Omental fat pad (tissue), 4 donors: ENCODE results near the gene DCLK1. TPM values are rescaled to one million over a fixed set of nuclear protein-coding genes. Genes with fewer than 3 reads are reported as not detected.

Experiments used
- ATAC-seq: fragments of 150-250 bp; one replicate; pipeline ENCODE4 v1.9.1; 2016; ENCODE audit warnings: mild to moderate bottlenecking, moderate library complexity; ENCODE audit not compliant: low FRiP score
- DNase-seq: peaks from one replicate; pipeline ENCODE4 v3.0.0-alpha.2; 2019; ENCODE audit warnings: low spot score
- total RNA-seq, 4 donors: library from RNA; depleted of rRNA; stranded (reverse); fragments of >200 nt; gene quantifications; one replicate each; pipeline ENCODE4 v1.1.0, GENCODE V29; 2016
- TF ChIP-seq, protein P1 (sequence below), 3 donors: fragments of 450-650 bp; IDR thresholded peaks; one replicate each; pipeline ENCODE4 v1.5.1; 2016 to 2017; ENCODE audit warnings: antibody characterized with exemption in 3 of 3, mild to moderate bottlenecking in 3 of 3, moderate library complexity in 2 of 3

The DCLK1 gene
- total RNA-seq, 4 donors from 2014 or later = 13.9 to 206 (median 30.5) TPM

DNA sequence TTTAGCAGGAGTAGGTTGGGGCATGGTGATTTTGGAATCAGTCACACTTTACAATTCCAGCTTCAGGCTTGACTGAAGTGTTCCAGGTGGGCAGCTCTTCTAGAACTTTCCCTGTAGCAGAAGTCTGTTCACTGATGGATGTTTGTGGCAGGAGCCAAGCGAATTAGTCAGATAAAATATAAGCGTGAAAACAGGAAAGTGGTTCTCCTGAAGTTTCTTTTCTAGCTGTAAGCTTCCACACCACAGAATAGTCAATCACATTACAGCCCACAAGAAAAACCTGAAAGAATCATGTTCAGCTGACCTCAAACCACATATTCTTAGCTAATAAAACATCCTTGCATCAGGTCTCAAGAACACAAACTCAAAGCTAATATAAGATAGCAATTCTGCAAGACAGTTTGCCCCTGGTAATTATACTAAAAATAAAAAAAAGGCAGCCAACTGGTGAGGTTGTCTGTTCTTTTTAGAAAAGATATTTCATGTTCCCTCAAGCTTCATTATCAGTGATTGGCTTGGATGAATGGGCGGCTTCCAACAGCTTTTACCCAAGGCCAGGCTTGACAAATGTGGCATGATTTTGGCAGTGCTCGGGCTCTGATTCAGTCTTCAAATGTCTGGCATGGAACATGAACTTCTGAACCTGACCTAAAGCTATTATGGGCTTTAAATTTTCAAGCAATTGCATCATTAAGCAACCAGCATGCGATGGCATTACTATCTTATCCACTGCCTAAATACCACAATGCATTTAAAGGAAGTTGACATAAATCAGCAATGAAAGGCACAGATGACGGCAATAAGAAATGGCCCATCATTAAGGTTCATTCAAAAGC lies 136.8 kb downstream of the DCLK1 start:
- TF ChIP-seq, protein P1, sequence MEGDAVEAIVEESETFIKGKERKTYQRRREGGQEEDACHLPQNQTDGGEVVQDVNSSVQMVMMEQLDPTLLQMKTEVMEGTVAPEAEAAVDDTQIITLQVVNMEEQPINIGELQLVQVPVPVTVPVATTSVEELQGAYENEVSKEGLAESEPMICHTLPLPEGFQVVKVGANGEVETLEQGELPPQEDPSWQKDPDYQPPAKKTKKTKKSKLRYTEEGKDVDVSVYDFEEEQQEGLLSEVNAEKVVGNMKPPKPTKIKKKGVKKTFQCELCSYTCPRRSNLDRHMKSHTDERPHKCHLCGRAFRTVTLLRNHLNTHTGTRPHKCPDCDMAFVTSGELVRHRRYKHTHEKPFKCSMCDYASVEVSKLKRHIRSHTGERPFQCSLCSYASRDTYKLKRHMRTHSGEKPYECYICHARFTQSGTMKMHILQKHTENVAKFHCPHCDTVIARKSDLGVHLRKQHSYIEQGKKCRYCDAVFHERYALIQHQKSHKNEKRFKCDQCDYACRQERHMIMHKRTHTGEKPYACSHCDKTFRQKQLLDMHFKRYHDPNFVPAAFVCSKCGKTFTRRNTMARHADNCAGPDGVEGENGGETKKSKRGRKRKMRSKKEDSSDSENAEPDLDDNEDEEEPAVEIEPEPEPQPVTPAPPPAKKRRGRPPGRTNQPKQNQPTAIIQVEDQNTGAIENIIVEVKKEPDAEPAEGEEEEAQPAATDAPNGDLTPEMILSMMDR (IDR thresholded peaks at IDR 0.05) = no peak
- DNase-seq (no peak), ATAC-seq (peak; percentile 93)

DNA sequence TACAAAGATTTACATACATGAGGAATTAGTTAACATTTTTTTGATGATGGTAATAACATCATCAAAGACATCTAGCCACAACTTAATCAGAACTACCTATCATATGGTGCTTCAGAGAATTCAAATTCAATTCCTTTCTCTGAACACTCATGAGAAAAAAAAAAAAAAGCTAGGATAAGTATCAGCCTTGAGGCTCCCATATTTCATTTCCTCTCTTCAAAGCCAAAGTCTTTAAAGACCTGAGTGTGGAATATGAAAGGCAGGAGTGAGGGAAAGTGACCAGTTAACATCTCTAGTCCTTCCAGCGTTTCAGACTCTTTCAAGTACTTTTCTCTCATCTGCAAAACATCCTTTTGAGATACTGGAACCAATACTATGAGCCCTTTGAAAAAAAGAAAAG lies 137.5 kb downstream of the DCLK1 start:
- TF ChIP-seq, protein P1 (IDR thresholded peaks at IDR 0.05) = no peak
- ATAC-seq (no peak), DNase-seq (no peak)

DNA sequence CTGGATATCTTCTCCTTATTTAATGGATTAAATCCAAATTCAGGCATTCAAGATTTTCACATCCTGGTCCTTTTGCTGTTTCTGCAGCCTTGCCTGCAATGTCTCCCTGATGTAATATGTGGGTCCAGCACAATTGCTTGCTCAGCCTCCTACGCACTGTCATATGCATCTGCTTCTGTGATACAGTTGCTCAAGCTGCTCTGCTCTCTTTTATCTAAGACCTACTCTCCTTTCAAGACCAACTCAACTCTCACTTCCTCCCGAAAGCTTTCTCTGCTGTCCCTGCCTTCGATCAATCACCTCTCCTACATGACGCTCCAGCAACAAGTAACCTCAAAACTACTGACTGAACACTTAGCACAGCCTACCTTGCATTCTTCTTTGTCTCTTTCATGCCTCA lies 138.2 kb downstream of the DCLK1 start:
- ATAC-seq (no peak), DNase-seq (no peak)
- TF ChIP-seq, protein P1 (IDR thresholded peaks at IDR 0.05) = no peak

DNA sequence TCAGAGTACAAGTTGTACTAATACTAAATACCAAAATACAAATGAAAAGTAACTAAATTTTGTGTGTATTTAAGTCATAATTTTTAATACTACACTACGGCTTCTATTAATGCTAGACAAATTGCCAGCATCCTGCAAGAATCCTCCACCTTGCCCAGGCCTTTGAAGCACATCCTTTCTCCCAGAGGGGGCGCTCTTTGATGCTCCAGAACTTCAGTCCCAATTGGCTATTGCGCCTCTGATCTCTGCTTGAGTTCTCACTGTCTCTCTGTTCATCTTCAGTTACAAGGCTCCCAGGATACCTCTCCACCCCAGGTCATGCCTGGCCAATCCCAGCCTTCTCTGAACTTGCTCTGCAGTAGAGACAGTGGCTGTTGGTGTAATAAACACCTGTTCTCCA lies 141.0 kb downstream of the DCLK1 start:
- TF ChIP-seq, protein P1 (IDR thresholded peaks at IDR 0.05) = no peak
- DNase-seq (no peak), ATAC-seq (no peak)

DNA sequence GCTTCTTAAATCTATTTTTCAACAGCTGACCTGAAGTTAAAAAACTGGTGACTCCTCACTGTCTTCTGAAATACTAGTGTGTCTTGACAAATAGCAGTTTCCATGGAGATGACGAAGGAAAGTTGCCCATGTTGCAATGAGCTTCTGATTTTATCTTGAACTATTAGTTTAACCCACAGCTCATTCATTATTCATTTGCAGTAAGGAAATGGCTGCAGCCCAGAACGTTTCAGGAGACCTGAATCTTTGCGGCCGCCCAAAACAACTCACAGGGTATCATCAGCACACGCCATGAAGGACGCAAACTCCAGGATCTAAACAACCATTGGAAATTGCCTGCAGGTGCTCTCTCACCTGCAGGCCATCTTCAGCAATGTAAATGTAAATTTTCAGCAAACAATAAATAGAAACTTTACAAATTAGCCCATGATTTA lies 142.5 kb downstream of the DCLK1 start:
- TF ChIP-seq, protein P1 (IDR thresholded peaks at IDR 0.05) = no peak
- DNase-seq (no peak), ATAC-seq (peak; percentile 70)

DNA sequence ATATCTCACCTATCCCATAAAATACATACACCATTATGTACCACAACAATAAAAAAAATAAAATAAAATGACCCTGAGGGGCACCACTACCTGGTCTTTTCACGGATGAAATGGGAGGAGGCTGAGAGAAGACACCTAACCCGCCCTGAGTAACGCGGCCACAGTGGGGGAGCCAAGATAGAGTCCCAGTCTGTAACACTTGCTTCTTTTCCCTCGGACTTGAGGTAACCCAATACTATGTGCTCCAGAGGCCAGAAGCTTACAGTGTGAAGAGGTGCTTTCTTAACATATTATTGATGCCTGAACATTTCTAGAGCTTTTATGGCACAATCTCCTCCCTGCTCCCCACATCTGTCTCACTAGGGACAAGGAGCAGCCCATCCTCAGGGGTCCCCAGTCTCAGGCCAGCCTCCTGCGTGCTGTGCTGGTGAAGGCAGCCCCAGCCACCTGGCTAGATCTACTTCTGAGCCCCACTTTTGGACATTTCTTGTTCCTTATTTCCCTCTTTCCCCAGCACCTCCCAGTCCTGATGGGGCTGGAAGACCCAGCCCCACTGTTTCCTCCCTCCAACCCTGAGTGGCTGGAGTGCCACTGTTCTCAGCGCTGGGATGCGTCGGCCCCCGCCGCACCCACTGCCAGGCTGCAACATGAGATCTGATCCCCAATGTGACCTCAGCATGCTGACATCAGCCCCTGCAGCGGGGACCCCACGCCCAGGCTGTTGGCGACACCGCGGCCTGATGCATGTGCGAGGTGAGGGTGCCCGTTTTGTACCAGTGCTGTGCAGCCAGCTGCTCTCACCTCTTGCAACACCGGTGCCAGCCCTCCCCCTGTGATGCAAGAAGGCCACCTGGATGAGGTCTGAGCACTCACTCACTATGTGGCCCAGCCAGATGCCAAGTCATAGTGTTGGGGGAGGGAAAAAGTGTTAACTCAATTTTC lies 143.3 kb downstream of the DCLK1 start:
- DNase-seq (no peak), ATAC-seq (peak; percentile 41)
- TF ChIP-seq, protein P1 (IDR thresholded peaks at IDR 0.05) = no peak
